ENCODE measurements around the gene RNF138.
"Not testable (repeated sequence)": the region's sequence is repeated elsewhere in the genome, so short reads cannot be mapped to it uniquely, and the experiment has no call there.

Gene RNF138

DNA sequence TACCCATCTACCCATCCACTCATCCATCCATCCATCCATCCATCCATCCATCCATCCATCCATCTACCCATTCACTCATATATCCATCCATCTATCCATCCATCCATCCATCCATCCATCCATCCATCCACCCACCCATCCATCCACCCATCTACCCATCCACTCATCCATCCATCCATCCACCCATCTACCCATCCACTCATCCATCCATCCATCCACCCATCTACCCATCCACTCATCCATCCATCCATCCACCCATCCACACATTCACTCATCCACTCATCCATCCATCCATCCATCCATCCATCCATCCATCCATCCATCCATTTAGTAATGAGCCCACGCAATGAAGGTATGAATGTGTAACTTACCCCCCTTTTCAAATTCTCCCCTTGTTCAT is 85.1 kb downstream of the RNF138 start:
- DNase-seq, result not testable (repeated sequence)

DNA sequence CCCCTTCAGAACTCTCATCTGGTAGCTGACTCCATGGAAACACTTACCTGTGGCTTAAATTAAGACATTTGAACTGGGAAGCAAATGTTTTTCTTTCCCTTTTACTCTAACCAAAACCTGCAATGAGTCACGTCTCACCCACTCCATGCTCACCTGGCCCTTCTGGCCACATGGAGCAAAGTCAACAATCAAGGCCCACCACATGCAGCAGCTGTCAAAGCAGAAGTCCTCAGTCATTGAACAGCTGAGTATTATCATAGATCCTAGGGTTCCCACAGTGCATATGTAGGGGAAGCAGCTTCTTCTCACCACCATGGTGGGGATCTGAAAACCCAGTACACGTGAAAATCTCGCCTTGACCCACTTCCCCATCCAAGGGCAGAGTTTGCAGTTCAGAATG is 85.9 kb downstream of the RNF138 start:
- no peak for DNase-seq
